RPMI8226 (cell line): Measurements from ENCODE around the gene CD58.

Experiments used
- DNase-seq: peaks from one replicate; pipeline ENCODE4 v3.0.0-alpha.2; 2015

CD58 gene

DNA sequence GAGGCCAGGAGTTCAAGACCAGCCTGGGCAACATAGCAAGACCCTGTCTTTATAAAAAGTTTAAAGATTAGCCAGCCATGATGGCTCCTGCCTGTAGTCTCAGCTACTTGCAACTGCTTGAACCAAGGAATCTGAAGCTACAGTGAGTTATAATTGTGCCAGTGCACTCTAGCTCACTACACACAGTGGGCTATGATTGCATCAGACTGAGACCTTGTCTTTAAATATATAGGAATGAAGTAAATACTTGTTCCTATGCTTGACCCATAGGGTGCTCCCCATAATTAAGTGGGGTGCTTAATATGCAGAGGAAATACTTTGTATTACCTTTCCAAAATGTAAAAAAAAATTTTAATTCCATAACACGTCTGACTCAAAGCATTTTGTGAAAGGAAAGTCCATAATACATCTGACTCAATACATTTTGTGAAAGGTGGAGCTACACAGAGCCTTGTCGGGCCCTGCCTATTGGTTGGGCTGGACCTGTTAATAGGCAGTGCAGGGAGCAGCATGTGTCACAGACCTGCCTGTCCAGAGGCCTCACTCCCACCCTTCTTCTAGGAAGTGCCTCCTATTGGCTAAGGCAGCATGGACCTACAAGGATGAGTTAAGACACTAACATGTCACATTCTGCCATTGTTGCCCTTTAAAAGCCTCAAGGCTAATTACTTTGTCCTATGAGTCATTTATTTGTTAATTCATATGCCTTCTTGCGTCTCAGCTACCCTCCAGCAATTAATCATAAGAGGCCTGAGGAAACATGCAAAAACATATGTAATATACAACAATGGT lies 33.6 kb downstream of the CD58 start:
- DNase-seq = no peak

DNA sequence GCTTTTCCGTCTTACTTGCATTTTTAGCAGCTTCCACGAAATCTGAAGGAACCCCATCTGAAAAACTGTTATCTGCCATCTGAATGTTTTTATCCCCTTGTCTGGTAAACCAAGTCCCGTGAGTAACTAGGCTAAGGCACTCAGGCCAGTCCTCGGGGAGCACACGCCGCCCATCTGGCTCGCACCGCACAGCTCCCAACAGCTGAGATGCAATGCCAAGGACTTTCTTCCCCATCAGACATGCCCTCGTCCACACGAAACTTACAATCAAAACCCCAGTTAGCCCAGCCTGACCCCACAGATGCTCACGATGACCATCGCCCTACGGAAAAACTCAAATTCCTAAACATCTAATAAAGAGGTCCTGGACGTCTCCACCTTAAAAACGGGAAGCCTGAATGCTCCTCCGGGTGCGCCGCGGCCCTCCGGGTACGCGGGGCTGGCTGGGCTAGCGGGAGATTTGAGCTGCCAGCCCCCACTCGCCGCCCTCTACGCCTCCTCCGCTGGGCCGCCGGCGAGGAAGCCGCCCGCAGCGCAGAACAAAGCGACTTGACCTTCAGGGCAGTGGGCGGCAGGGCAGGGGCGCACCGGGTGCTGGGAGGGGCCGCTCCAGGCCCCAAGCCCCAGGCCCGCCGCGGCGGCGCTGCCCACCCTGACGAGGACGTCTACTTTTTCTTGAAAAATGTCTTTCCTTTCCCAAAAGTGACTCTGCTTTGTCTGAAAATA lies 36.6 kb downstream of the CD58 start:
- DNase-seq = no peak

DNA sequence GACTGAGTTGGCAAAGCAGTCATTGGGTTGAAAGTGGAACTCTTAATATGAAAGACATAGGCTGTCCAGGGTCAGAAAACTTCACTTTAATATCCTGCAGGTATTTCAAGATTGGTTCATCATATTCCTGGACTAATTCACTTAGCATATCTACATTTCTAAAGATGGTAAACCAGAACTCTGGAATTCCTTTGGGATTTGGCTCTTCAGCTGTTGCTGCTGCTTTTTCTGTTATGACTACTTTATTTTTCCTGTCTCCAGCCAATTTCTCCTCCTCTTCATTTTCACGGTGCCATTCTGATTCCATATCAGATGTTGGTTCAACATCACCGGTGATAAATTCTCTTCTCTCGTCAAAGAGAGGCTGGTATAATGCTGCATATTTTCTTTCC lies 37.4 kb downstream of the CD58 start:
- DNase-seq = no peak

DNA sequence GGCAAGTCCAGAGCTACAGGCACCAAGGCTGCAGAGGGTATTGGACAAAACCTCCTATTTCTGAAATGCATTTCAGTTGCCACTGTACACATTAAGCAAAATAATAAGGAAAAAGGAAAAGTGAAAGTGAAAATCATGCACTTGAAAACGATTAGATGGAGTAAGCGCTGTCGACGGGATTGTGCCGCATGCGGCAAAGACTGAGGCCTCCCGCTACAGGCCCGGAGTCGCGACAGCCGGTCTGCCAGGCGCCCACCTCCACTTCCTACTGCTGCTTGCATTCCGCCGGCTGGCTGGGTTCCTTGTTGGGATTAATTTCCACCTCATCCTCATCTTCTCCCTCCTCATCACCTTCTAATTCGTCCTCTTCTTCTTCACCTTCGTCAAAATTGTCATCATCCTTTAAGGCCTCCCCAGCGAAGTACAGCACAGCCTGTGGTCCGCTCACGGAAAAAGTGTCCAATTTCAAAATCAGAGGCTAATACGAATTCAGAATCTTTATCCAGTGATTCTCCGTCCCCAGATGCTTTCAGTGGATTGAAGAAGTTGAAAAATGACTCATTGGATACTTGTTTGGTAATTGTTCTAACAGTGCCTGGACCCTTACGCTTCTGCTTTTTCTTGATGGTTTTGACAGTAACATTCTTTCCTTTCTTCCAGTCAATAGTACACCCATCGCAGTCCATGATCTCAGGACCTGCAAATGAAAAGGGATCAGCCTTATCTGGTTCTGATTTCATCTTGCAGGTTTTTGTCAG lies 38.0 kb downstream of the CD58 start:
- DNase-seq = no peak

DNA sequence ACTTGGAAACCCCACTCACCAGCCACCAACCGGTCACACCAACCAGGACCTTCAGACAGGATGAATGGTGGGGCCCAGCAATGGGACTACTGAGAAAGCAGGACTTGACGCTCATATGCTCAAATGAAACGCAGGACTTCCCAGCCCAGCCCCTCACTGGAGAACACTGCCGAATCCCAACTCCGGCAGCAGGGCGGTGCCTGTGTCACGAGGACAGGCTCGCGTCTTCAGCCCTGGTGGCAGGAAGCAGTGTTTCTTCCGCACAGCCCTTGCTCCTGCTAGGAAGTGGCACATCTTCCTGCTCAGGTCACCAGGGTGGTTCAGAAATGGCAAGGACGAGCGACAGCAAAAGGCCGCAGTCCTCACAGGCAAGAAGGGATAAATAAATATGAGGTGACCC lies 38.9 kb downstream of the CD58 start:
- no peak for DNase-seq

DNA sequence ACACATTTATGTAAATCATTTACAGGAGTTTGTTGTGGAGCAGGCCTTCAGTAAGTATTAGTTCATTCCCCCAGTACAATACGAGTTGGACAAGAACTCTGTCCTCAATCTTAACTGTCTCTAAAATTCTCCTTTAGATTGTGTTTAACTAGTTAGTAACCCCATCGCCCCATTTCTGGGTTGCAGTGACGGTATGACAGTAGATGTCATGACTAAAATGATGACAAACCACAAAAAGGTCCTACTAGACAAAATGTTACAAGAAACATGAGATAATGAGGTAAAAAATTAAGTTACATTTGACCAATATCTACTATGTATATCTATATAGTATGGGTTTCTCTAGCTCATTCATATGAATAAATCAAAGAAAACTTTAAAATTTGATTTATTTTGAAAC lies 41.1 kb downstream of the CD58 start:
- DNase-seq = no peak

DNA sequence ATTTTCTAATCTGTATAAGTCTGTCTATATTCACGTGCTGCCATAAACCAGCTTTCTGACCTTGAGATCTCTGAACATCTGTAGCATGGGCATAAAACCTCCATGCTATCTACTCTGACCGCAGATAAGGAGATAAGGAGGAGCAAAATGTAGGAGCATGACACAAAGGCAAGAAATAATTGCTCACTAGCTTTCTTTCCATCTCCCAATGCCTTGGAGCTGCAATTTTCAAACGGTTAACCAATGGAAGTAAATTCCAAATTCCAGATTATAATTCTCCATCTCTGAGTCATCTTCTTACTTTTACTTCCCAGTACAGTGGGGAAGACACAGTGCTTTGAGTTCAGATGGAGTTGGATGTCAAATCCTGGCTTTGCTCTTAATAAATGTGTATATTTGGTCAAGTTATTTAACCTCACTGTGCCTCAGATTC lies 41.6 kb downstream of the CD58 start:
- DNase-seq = no peak

DNA sequence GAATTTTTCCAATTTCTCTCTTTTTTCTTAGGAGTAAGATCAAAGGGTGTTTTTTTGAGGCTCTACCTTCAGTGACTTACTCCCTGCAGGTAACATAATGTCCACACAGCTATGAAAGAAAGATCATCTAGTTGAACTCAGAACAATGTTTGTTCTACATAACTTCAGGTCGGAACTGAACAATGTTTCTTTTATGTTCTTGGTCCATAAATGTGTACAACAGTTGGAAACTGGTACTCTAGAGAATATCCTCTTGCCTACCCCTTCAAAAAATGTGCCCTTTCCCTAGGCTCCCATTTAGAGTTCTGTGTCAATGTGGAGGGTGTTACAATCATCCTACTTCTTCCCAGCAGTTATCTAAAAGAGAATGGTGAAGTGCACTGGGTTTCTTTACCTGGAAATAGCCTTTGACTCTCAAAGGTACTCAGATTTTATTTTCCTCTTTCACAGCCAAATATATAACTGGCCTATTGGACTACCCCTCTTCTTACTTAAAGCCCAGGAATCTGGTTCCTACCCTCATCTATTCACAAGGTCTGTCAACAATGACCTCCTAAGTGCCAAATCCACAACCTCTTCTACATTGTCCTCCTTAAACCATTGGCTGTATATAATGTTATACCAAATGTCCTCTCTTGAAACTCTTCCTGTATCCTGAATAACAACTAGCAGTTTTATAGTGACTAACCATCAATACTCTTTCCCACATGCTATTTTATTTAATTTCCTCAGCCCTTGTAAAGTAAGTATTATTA lies 42.3 kb downstream of the CD58 start:
- no peak for DNase-seq

DNA sequence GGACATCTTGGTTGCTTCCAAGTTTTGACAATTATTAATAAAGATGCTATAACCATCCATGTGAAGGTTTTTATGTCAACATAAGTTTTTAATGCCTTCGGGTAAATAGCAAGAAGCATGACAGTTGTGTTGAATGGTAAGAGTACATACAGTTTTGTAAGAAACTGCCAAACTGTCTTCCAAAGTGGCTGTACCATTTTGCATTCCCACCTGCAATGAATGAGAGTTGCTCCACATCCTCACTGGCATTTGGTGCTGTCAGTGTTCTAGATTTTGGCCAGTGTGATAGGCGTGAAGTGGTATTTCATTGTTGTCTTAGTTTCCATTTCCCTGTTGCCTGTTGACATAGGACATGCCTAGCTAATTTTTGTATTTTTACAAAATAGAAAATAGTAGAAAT lies 45.4 kb downstream of the CD58 start:
- DNase-seq = no peak

DNA sequence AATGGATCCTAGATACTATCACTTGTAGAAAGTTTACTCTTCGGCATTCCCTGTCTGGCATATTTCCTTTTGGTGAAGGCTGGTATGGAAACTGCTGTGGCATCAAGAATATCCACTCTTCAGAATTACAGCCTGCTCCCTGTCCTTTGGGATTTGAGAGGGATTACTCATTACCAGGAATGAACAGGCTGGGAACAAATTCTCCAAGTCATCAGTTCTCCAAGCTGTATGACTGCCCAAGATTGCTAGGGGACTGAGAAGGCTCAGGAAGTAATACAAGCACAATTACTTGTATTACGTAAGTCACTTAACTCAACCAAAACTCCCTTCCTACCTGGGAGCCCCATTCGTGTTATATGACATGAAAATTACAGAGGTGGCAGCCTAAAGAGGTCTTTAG lies 49.6 kb downstream of the CD58 start:
- no peak for DNase-seq

DNA sequence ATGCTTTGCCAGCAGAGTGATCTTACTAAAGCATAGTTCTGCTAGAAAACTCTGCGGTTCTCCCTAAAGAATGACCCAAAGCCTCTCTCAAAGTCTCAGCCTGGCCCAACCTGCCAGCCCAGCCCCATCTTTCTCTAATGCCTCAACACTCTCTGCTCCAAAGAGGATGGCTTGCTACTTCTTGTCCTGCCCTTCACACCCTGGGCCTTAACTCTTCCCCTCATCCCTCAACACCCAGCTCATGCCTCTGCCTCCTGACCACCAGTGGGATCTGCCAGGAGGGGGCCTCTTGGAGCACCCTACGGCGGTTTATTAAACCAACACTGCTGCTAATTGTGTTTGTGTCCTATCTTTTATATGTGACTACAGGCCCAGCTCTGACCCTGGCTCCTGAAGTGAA lies 52.4 kb downstream of the CD58 start:
- no peak for DNase-seq

DNA sequence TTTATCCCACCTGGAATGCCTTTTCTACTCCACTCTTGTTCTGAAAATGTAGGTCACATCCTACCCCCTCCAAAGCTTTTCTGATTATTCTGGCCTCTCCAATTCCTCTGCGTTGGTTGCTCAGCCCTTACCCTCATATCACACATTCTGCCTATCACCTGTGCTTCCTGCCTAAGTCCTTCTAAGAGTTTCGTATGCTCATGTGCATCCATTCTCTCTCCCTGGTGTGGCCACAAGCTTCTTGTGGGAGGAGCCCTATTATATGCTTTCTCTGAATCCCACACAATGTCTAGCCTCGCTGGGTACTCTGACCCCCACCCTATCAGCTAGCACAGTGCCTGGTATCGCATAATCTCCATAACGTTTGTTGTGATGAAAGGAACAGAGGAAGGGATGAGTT lies 54.2 kb downstream of the CD58 start:
- no peak for DNase-seq

DNA sequence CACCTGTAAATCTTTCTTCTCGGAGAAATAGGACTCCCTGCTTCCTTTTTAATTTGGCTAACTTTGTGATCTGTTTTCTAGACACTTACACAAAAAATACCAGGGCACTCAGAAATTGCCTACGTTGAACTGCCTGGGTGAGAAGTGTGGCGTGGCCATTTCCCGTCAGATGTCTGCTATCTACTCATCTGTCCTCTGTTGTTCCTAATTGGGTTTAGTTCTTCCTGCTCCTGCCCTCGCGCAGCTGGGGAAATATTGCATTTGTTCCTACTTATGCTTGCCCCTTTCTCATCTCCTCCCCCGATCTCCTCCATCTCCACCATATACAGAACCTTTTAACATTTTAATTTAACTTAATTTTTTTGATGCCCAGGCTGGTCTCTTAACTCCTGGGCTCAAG lies 55.1 kb downstream of the CD58 start:
- no peak for DNase-seq

DNA sequence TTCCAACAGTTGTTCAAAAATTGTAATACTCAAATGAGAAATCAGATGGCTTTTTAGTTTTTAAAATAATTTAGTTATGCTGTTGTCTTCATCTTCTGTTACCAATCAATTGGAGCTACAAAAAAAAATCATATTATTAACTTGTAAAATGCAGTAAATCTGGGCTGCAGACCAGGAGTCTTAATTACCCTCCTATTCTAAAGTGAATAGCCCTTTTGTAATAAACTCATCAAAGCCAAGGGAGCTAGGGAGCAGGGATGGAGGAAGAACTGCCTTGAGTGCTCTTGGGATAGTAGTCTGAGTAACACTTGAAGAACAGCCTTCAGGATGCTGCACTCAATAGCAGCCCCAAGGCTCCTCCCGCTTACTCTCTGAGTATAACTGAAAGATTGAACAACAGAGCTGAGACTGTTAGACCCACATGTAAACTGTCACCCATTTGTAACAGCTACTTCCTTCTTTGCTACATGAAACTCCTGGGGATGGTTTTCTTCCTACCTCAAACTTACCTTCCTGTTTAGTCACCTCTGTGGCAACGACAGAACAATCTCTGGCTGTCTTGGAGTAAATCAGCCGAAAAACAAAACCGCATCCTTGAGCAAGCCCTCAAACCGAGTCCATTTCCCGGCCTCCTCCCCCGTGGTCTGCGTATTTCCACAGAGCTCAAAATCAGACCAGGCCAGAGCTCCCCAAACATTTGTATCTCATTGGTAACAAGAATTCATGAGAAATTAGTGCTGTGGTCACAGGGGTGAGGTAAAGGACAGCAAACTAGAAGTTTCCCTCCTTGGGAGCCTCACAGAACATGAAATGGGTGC lies 55.9 kb downstream of the CD58 start:
- no peak for DNase-seq

DNA sequence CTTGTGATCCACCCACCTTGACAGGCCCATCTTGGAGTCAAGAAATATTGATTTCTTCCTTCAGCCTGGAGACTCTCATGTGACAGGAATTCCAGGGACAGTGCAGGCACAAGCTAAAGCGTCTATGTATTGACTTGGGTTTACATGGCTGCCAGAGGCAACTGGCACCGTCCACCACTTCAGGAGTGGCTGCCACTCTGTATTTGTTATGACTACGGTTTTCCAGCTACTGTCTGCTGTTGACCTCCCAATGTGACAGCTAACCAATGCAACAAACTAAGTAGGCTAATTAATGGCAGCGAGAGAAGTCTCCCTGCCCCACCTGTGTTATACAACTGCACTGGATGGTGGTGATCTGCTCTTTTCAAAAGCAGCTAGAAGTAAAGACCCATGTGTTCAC lies 56.9 kb downstream of the CD58 start:
- no peak for DNase-seq

DNA sequence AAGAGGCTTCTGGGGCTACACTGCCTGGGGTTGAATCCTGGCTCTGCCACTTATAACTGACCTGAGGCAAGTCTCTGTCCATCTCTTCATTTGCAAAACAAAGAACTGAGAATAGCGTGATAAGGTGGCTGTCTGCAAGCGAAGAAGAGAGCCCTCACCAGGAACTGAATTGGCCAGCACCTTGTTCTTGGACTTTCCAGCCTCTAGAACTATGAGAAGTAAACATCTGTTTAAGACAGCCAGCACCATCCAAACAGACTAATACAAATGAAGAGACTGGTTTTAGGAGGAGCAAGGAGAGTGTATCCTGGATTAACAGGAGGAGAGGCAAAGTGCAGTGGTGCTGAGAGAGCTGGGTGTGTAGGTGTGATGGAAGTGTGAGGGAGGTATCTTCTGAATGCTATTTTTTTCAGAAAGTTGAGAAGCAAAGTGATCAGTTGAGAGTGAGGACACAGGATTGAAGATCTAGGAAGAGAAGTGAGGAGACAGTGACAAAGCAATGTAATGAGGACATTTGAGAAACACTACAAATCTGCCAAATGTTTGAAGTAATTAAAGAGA lies 59.3 kb downstream of the CD58 start:
- DNase-seq = no peak

DNA sequence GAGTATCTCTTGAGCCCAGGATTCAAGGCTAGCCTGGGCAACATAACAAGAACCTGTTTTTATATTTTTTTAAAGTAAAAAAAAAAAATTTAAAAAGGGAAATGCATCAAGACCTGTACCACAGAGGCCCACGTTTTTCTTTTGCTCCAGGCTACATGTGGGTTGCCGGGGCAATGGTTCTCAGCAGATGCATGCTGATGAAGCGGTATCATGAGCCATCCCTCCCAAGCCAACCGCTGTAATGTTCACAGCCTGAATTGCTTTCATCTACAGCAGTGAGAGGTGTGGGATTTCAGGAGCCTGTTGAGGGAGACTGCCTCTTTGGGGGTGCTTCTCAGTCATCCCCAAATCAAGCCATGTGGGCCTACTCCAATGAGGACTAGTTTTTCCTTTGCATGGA lies 60.5 kb downstream of the CD58 start:
- DNase-seq = no peak

DNA sequence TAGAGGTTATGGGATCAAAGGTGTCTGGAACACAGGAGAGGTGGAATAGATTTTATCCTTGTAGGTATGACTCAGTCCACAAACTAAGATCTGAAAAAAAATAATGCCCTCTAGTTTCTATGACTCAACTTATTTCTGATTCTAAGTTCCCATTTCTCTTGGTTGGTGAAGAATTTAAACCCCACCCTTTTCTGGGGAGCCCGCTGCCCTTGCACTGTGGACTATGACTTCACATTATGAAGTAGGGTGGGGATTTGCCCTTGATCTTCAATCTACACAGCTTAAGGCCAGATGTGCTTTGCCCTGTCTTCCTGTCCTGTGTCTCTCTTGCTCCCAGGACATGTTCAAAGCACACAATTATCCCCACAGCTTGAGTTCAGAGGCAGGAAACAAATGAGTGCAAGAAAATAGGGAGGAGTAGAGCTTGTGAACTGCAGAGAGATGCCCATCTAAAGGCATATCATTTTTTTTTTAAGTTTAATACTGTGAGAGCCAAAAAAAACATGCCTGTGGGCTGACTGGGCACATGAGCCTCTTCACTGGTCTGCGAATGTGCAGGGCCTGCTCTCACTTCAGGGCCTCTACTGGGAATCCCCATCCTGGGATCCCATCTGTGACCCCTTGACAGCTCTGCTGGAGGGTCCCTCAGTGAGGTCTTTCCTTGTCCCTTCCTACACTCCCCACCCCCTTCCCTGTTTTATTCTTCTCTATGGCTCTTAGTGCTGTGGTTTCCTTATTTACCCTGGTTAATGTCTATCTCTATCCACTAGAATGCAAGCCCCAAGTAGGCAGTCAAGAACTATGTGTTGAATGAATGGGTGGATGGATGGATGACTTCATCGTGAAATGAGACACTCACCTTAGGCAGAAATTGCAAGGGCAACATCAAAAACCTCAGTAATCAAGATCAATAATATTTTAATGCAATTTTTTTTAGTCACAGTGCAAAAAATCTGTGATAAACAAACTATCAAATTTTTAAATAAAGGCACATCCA lies 61.5 kb downstream of the CD58 start:
- DNase-seq = no peak

DNA sequence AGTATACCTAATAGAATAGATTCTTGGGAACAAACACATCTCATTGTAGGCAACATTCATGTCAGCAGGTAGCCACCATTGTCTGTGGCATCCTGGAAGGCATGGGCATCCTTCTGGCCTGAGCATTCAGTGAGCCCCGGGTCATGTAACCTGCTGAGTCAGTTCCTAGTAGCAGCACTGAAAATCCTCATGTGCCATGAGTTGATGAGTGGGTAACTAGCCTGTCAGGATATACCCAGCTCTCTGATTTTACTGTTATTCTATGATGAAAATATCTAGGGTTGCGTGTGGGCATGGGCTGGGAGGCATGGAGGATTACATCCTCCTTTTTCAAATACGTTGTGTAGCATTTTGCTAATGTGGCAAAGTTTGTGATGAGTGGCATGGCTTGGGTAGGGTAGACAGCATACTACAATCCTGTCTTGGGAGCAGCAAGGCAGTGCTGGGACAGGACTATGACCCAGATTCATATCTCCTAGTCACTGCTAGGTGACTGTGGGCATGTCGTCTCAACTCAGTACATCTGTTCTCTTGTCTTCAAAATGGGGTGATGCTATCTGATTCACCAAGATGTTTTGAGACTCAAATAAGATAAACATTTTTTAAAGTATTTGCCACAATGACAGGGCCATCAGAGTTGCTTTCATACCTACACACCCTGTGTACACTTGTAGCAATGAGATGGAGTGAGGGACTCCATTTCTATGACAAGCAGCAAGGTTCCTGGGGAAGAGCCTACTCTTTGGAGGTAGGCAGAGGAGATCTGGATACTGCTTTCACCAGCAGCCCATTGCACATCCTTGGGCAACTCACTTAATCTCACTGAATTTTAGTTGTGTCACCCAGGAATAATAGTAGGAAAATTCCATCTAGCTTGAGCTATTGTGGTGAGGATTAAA lies 62.5 kb downstream of the CD58 start:
- no peak for DNase-seq

DNA sequence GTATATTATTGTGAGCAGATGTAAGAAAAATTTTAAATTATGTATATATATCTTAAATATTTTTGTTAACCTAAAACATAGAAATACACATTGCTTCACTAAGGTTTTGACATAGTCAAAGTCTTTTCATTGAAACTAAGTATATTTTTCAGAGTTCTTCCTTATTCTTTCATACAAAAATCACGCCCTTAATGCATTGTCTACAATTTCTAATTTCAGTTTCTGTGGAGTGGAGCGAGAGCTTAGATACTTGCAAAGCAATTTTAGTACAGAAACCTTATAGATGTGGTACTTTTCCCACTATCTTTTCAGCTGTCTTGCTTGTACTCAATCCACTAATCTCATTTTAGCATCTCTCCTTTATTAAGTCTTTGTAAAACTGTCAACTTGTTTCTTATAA lies 63.2 kb downstream of the CD58 start:
- DNase-seq = no peak
